SK-N-SH treated with all-trans-retinoic acid at 6 μM for 48 hours (cell line): ENCODE data around the gene NADK.

Experiments
- ATAC-seq: fragments of 200-7000 bp; cut with Tn5 transposase; 3 replicates; pipeline ENCODE4 v1.9.1; 2020; ENCODE audit warnings: mild to moderate bottlenecking, moderate library complexity
- ARNTL ChIP-seq: fragments of 450-650 bp; formaldehyde crosslinking; IDR thresholded peaks from 2 replicates; pipeline ENCODE4 v1.5.0; 2020; ENCODE audit warnings: low read depth, mild to moderate bottlenecking, moderate library complexity, borderline replicate concordance
- BACH2 ChIP-seq: fragments of 250-450 bp; sonication (Bioruptor Pico); IDR thresholded peaks from 2 replicates; pipeline ENCODE4 v1.9.0; 2021; ENCODE audit warnings: mild to moderate bottlenecking, borderline replicate concordance
- CREB5 ChIP-seq: fragments of 250-450 bp; sonication (Bioruptor Pico); IDR thresholded peaks from 2 replicates; pipeline ENCODE4 v1.5.1; 2020; ENCODE audit warnings: low read depth, mild to moderate bottlenecking, moderate library complexity
- CSDC2 ChIP-seq: fragments of 250-450 bp; sonication (Bioruptor Pico); IDR thresholded peaks from 2 replicates; pipeline ENCODE4 v1.5.0; 2020; ENCODE audit warnings: mild to moderate bottlenecking, moderate library complexity
- CSRNP3 ChIP-seq: fragments of 250-450 bp; sonication (Bioruptor Pico); IDR thresholded peaks from 2 replicates; pipeline ENCODE4 v1.5.1; 2021; ENCODE audit warnings: mild to moderate bottlenecking, moderate library complexity
- ISL1 ChIP-seq: fragments of 250-450 bp; sonication (Bioruptor Pico); IDR thresholded peaks from 2 replicates; pipeline ENCODE4 v2.1.2; 2022; ENCODE audit warnings: mild to moderate bottlenecking, moderate library complexity
- OSR1 ChIP-seq: fragments of 250-450 bp; sonication (Bioruptor Pico); IDR thresholded peaks from 2 replicates; pipeline ENCODE4 v1.8.0; 2022; ENCODE audit warnings: moderate library complexity, mild to moderate bottlenecking, inconsistent platforms
- PATZ1 ChIP-seq: fragments of 250-450 bp; sonication (Bioruptor Pico); IDR thresholded peaks from 2 replicates; pipeline ENCODE4 v1.8.0; 2020; ENCODE audit warnings: mild to moderate bottlenecking, moderate library complexity, borderline replicate concordance
- POU6F1 ChIP-seq: fragments of 250-450 bp; sonication (Bioruptor Pico); IDR thresholded peaks from 2 replicates; pipeline ENCODE4 v1.8.0; 2021; ENCODE audit warnings: low read depth, mild to moderate bottlenecking, moderate library complexity, borderline replicate concordance
- PPARA ChIP-seq: fragments of 250-450 bp; sonication (Bioruptor Pico); IDR thresholded peaks from 2 replicates; pipeline ENCODE4 v1.5.0; 2020; ENCODE audit warnings: mild to moderate bottlenecking, borderline replicate concordance
- RARB ChIP-seq: fragments of 250-450 bp; sonication (Bioruptor Pico); IDR thresholded peaks from 2 replicates; pipeline ENCODE4 v1.8.0; 2021; ENCODE audit warnings: mild to moderate bottlenecking, moderate library complexity
- SNAI2 ChIP-seq: fragments of 250-450 bp; sonication (Bioruptor Pico); IDR thresholded peaks from 2 replicates; pipeline ENCODE4 v1.5.0; 2020; ENCODE audit warnings: mild to moderate bottlenecking, moderate library complexity
- TCF4 ChIP-seq: fragments of 250-450 bp; sonication (Bioruptor Pico); IDR thresholded peaks from 2 replicates; pipeline ENCODE4 v1.8.0; 2021; ENCODE audit warnings: mild to moderate bottlenecking, moderate library complexity, borderline replicate concordance
- TSHZ2 ChIP-seq: fragments of 250-450 bp; sonication (Bioruptor Pico); IDR thresholded peaks from 2 replicates; pipeline ENCODE4 v1.5.0; 2020; ENCODE audit warnings: mild to moderate bottlenecking, moderate library complexity
- ZC3H10 ChIP-seq: fragments of 250-450 bp; sonication (Bioruptor Pico); IDR thresholded peaks from 2 replicates; pipeline ENCODE4 v1.5.1; 2021; ENCODE audit warnings: mild to moderate bottlenecking, moderate library complexity
- ZFP3 ChIP-seq: fragments of 250-450 bp; sonication (Bioruptor Pico); IDR thresholded peaks from 2 replicates; pipeline ENCODE4 v1.5.0; 2020; ENCODE audit warnings: mild to moderate bottlenecking, moderate library complexity
- ZNF565 ChIP-seq: fragments of 450-650 bp; formaldehyde crosslinking; conservative IDR thresholded peaks from 2 replicates; pipeline ENCODE4 v1.5.0; 2020; ENCODE audit warnings: low read depth, mild to moderate bottlenecking, moderate library complexity
- ZNF70 ChIP-seq: fragments of 450-650 bp; formaldehyde crosslinking; IDR thresholded peaks from 2 replicates; pipeline ENCODE4 v1.5.0; 2020; ENCODE audit warnings: mild to moderate bottlenecking, moderate library complexity
- ZNF8 ChIP-seq: fragments of 450-650 bp; formaldehyde crosslinking; IDR thresholded peaks from 2 replicates; pipeline ENCODE4 v1.5.0; 2020; ENCODE audit warnings: mild to moderate bottlenecking, moderate library complexity

Gene NADK

GRCh38 chr1:1754051-1754815 lies 24.0 kb downstream of the NADK start:
- no peak for TF ChIP-seq CSDC2 (CRISPR knock-in tag)
- no peak for TF ChIP-seq ZNF8
- no peak for TF ChIP-seq PATZ1 (CRISPR knock-in tag)
- no peak for TF ChIP-seq CSRNP3
- TF ChIP-seq ZNF565 (CRISPR knock-in tag), result no peak
- no peak for TF ChIP-seq BACH2 (CRISPR knock-in tag)
- TF ChIP-seq ISL1, result no peak
- no peak for TF ChIP-seq OSR1 (CRISPR knock-in tag)
- no peak for ATAC-seq

GRCh38 chr1:1753607-1754005 lies 24.7 kb downstream of the NADK start:
- ATAC-seq, result no peak
- TF ChIP-seq TSHZ2 (CRISPR knock-in tag) (no peak), RARB (CRISPR knock-in tag) (no peak), TCF4 (CRISPR knock-in tag) (no peak), ARNTL (CRISPR knock-in tag) (no peak), ZNF565 (CRISPR knock-in tag) (no peak), CREB5 (CRISPR knock-in tag) (no peak), CSRNP3 (no peak), ZNF70 (CRISPR knock-in tag) (no peak), ZNF8 (no peak), PPARA (CRISPR knock-in tag) (no peak), POU6F1 (CRISPR knock-in tag) (no peak), ZC3H10 (CRISPR knock-in tag) (no peak), PATZ1 (CRISPR knock-in tag) (no peak), CSDC2 (CRISPR knock-in tag) (no peak), SNAI2 (CRISPR knock-in tag) (no peak), ZFP3 (no peak), OSR1 (CRISPR knock-in tag) (no peak)
